Ishikawa (cell line): Measurements from ENCODE around the gene CIC.
A peak's percentile ranks its signal among the peaks of the same experiment; 100 is the strongest.

ENCODE experiments used
- CREB1 ChIP-seq: IDR thresholded peaks from 2 replicates; pipeline ENCODE4 v1.6.1; 2012; ENCODE audit warnings: low read depth
- EGR1 ChIP-seq: IDR thresholded peaks from 2 replicates; pipeline ENCODE4 v1.6.1; 2012
- EP300 ChIP-seq: IDR thresholded peaks from 2 replicates; pipeline ENCODE4 v1.6.1; 2012; ENCODE audit warnings: borderline replicate concordance
- FOXM1 ChIP-seq: IDR thresholded peaks from 2 replicates; pipeline ENCODE4 v1.6.1; 2012; ENCODE audit warnings: low read depth, borderline replicate concordance
- RAD21 ChIP-seq: IDR thresholded peaks from 2 replicates; pipeline ENCODE4 v1.6.1; 2012; ENCODE audit warnings: low read depth
- REST ChIP-seq: IDR thresholded peaks from 2 replicates; pipeline ENCODE4 v1.6.1; 2012; ENCODE audit warnings: low read depth, mild to moderate bottlenecking
- TAF1 ChIP-seq: IDR thresholded peaks from 2 replicates; pipeline ENCODE4 v1.6.1; 2012; ENCODE audit warnings: low read depth, mild to moderate bottlenecking
- TCF12 ChIP-seq: IDR thresholded peaks from 2 replicates; pipeline ENCODE4 v1.6.1; 2012; ENCODE audit warnings: low read depth
- TEAD4 ChIP-seq: IDR thresholded peaks from 2 replicates; pipeline ENCODE4 v1.6.1; 2012
- USF1 ChIP-seq: IDR thresholded peaks from 2 replicates; pipeline ENCODE4 v1.6.1; 2012
- YY1 ChIP-seq: IDR thresholded peaks from 2 replicates; pipeline ENCODE4 v1.6.1; 2012; ENCODE audit warnings: low read depth
- ZBTB7A ChIP-seq: IDR thresholded peaks from 2 replicates; pipeline ENCODE4 v1.6.1; 2012; ENCODE audit warnings: low read depth
- TF ChIP-seq, protein P1 (sequence below): IDR thresholded peaks from 2 replicates; pipeline ENCODE4 v1.6.1; 2012

The CIC gene

GRCh38 chr19:42250183-42250665, 18.8 kb upstream of the CIC start:
- TF ChIP-seq FOXM1 (no peak), EP300 (no peak), TCF12 (no peak), REST (no peak), EGR1 (no peak), TAF1 (no peak)
- TF ChIP-seq, protein P1, sequence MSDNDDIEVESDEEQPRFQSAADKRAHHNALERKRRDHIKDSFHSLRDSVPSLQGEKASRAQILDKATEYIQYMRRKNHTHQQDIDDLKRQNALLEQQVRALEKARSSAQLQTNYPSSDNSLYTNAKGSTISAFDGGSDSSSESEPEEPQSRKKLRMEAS = no peak

DNA sequence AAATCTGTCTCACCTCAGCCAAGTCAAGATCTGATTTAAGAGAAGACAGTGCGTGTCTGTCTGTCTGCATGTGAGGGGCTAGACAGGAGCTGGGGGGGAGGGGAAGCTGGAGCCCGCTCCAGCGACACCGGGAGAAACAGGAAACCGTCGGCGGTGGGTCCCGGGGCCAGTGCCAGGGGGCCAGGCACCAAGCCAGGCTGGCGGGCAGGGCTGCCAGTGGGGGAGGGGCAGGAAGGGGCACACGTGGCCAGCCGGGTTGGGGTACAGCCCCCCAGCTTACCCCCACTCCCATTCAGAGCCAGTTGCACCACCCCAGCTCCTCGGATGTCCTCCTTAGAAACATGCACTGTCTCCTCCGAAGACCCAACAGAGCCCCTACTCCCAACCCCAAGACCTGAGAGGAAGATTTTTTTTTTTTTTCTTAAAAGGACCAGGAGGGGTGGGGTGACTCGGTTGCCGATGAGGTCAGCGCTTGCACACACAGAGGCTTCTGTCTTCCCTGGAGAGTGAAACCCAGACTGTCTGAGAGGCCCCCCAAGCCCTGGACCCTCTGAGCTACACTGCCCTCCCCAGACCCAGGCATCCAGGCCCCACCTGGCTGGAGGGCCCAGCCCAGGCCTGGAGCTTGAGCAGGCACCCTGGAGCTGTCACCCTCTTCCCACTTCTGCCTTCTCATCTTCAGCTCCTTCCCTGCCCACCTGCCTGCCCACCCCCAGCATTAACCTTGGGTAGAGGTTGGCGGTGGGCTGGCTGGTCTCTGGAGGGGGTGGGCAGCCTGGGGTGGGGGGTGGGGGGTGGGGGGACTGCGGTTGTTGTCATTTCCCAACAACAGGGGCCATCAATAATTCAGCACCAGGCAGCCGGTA, 18.2 kb upstream of the CIC start:
- no peak for TF ChIP-seq EGR1
- TF ChIP-seq USF1 = no peak

- TF ChIP-seq TEAD4 = no peak
- 0 out of 2 replicates have a peak, but pooled peaks have one; percentile 2 for TF ChIP-seq ZBTB7A
Measured at GRCh38 chr19:42251572-42252358, 17.3 kb upstream of the CIC start.

DNA sequence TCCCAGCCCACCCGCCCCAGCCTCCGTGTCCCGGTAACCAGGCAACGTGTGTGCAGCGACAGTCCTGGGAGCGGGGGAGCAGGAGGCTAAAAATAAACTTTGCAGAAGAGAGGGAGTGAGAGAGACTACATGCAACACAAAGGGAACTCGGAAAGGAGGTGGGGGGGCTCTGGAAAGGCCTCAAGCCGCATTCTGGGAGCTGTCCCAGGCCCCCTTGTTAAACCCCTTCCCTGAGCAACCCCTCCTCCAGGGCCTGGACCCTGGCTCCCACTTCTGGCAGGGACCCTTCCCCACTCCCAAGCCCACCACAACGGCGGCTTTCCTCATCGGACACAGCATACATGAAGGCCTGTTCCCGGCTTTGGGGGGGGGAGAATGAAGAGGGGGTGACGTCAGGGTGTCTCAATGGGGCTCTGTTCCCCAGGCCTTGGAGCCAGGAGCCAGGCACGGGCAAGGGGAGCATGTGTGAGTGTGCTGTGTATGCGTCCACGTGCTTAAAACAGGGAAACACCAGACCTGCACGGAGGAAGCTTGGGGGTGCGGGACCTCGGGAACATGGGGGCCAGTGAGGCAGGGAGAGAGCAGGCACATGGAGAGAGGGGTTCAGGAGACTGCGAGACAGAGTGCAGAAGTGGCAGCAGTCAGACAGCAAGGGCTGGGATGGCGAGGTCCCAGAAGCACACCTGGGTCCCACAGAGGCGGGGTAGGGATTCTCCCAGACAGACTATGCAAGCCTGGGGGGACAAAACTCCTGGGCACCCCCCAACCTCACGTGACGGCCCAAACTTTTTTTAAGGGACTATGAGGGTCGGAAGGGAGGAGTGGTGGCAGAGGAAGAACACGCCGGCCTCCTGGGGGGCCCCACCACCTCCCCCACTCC, 16.4 kb upstream of the CIC start:
- TF ChIP-seq TCF12 (no peak), RAD21 (no peak), EGR1 (no peak), CREB1 (no peak), ZBTB7A (no peak), TAF1 (no peak), EP300 (no peak), USF1 (no peak), FOXM1 (no peak), REST (no peak)
- TF ChIP-seq, protein P1 = no peak

DNA sequence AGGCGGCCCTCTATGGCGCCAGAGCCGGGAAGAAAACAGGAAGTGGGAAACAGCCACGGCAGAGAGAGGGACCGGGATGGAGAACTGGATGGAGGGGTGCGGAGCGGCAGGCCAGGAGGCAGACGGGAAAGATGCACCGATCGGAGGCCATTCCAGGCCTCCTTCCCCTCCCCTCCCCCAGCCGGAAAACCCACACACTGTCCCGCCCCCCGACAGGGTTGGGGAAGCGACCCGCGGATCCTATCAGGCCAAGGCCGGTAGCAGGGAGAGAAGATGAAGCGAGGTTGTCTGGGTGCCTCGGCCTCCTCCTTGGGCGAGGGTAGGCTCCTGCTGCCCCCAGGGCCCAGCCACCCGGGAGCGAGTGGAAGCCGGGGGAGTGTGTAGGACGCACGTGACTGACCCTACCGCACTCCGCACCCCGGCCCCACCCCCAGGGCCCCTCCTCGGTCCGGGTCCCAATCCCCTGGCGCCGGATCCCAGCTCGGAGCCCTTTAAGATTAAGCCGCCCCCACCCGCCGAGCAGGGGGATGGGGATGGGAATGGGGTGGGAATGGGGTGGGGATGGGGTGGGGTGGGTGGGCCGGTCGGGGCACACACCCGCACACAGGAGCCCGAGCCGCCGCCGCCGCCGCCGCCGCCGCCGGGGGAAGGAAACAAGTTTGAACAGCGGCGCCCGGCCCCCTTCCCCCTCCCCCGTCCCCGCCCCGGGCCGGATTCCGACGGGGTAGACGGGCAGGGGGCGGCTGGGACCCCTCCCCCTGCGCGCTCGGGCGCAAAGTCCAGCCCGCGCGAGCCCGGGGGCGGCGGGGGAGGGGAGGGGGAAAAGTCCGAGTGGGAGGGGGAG, 15.6 kb upstream of the CIC start:
- TF ChIP-seq ZBTB7A = no peak; the same call in 1 of the 2 replicates
- TF ChIP-seq TEAD4 = no peak
- TF ChIP-seq TCF12 = no peak
- TF ChIP-seq YY1 = no peak
- TF ChIP-seq REST = no peak
- TF ChIP-seq, protein P1 = no peak
- peak; percentile 37; the same call in 1 of the 2 replicates for TF ChIP-seq EGR1
- TF ChIP-seq RAD21 = no peak
- peak; percentile 72 for TF ChIP-seq USF1
